PC-3 (cell line): ENCODE data around the gene FHIP1A. TPM values are rescaled to one million over a fixed set of nuclear protein-coding genes. Genes with fewer than 3 reads are reported as not detected.

Source experiments
- ATAC-seq: fragments of 200-7000 bp; cut with Tn5 transposase; 2 replicates; pipeline ENCODE4 v1.9.1; 2020; ENCODE audit warnings: mild to moderate bottlenecking, moderate library complexity
- BruUV-seq: library from RNA; stranded (reverse); fragments of 400-500 nt; replicated peaks from 2 replicates; lab custom pipeline; 2021; lab: Mats Ljungman, UMichigan
- CTCF ChIA-PET: fragments of 300-600 bp; sonication (Branson Sonifier 250); formaldehyde crosslinking; loops from one replicate; lab custom pipeline; 2022; ENCODE audit warnings: antibody characterized with exemption; lab: Charles Lee
- POLR2A ChIA-PET: fragments of 300-600 bp; sonication (Branson Sonifier 250); formaldehyde crosslinking; loops from one replicate; lab custom pipeline; 2022; ENCODE audit warnings: antibody characterized with exemption; ENCODE audit not compliant: unreplicated experiment; lab: Charles Lee
- DNase-seq: peaks from one replicate; pipeline ENCODE4 v3.0.0-alpha.2; 2015
- H2AFZ ChIP-seq: fragments of 300-600 bp; sonication (generic); 2 replicates; pipeline ENCODE4 v1.6.0; 2016; ENCODE audit warnings: antibody characterized with exemption, low read length
- H3F3A ChIP-seq: fragments of 300-600 bp; sonication (generic); one replicate; pipeline ENCODE4 v1.6.0; 2017; ENCODE audit warnings: antibody characterized with exemption, low read length, control low read depth, mild to moderate bottlenecking; ENCODE audit not compliant: unreplicated experiment
- H3K27ac ChIP-seq: fragments of 300-600 bp; sonication (generic); 2 replicates; pipeline ENCODE4 v1.5.1; 2016; ENCODE audit warnings: mild to moderate bottlenecking, low read length
- H3K27me3 ChIP-seq: fragments of 300-600 bp; sonication (generic); 2 replicates; pipeline ENCODE4 v1.6.1; 2016; ENCODE audit warnings: low read length, mixed read lengths
- H3K36me3 ChIP-seq: fragments of 300-600 bp; sonication (generic); 2 replicates; pipeline ENCODE4 v1.6.1; 2016; ENCODE audit warnings: low read depth, mixed run types, low read length, mixed read lengths
- H3K4me1 ChIP-seq: fragments of 300-600 bp; sonication (generic); 2 replicates; pipeline ENCODE4 v1.5.1; 2016; ENCODE audit warnings: low read length; ENCODE audit not compliant: insufficient read depth
- H3K4me2 ChIP-seq: fragments of 300-600 bp; sonication (generic); 2 replicates; pipeline ENCODE4 v1.6.0; 2016; ENCODE audit warnings: low read length
- H3K4me3 ChIP-seq: fragments of 300-600 bp; sonication (generic); 2 replicates; pipeline ENCODE4 v1.5.1; 2016; ENCODE audit warnings: mild to moderate bottlenecking, low read length, mixed read lengths
- H3K79me2 ChIP-seq: fragments of 300-600 bp; sonication (generic); 2 replicates; pipeline ENCODE4 v1.6.1; 2017; ENCODE audit warnings: low read length, mixed read lengths
- H3K9ac ChIP-seq: fragments of 300-600 bp; sonication (generic); 2 replicates; pipeline ENCODE4 v1.6.0; 2016; ENCODE audit warnings: mild to moderate bottlenecking, low read length
- H3K9me2 ChIP-seq: fragments of 300-600 bp; sonication (generic); replicated peaks from 2 replicates; pipeline ENCODE4 v1.6.1; 2016; ENCODE audit warnings: mixed run types, low read length, mixed read lengths
- H3K9me3 ChIP-seq: fragments of 300-600 bp; sonication (generic); 2 replicates; pipeline ENCODE4 v1.6.1; 2016; ENCODE audit warnings: low read length, mixed read lengths
- H4K20me1 ChIP-seq: fragments of 300-600 bp; sonication (generic); 2 replicates; pipeline ENCODE4 v1.6.1; 2016; ENCODE audit warnings: low read length, mixed read lengths
- CTCF ChIP-seq: fragments of 300-600 bp; sonication (generic); conservative IDR thresholded peaks from 2 replicates; pipeline ENCODE4 v1.5.1; 2017; ENCODE audit warnings: antibody characterized with exemption, low read depth, mild to moderate bottlenecking, low read length
- EZH2 ChIP-seq: fragments of 300-600 bp; sonication (generic); IDR thresholded peaks from one replicate; pipeline ENCODE4 v1.6.1; 2017; ENCODE audit warnings: antibody characterized with exemption, mild to moderate bottlenecking, low read length; ENCODE audit not compliant: unreplicated experiment
- EZH2phosphoT487 ChIP-seq: fragments of 300-600 bp; sonication (generic); IDR thresholded peaks from 2 replicates; pipeline ENCODE4 v1.6.1; 2018; ENCODE audit warnings: mild to moderate bottlenecking, antibody characterized with exemption, low read length, borderline replicate concordance
- intact Hi-C: fragments of 100-400 bp; cut with micrococcal nuclease; formaldehyde crosslinking; loops from 2 replicates; pipeline ENCODE4 v1.9.0; 2023
- total RNA-seq: library from RNA; depleted of rRNA; stranded (reverse); fragments of >200 nt; gene quantifications from 2 replicates; pipeline ENCODE4 v1.2.3, GENCODE V29; 2014

The FHIP1A gene
- total RNA-seq, 1 experiment from 2014 or later: 11.3 TPM

- Histone ChIP-seq H2AFZ (no peak overlapping the region), H4K20me1 (peaks cover 10% of the 10 kb centered on the region), H3K4me3 (peak overlapping the region; percentile 97; the same call in 1 of the 2 replicates), H3K9me2 (no peaks in the 10 kb centered on the region), H3K79me2 (peaks cover 27% of the 10 kb centered on the region), H3K27me3 (no peaks in the 10 kb centered on the region), H3K9me3 (no peaks in the 10 kb centered on the region), H3F3A (peaks cover 4% of the 10 kb centered on the region), H3K27ac (no peak overlapping the region), H3K4me1 (peaks cover 16% of the 10 kb centered on the region), H3K36me3 (no peaks in the 10 kb centered on the region), H3K4me2 (peak overlapping the region; percentile 100), H3K9ac (no peak overlapping the region)
- POLR2A ChIA-PET: interaction anchor here (0.6 kb wide), 1 partner anchor 290 kb away, joined by 5 read pairs; no protein-coding TSS in a partner anchor
- TF ChIP-seq EZH2phosphoT487: no peak
- no peak for TF ChIP-seq EZH2
- no peak for TF ChIP-seq CTCF
- DNase-seq: no peak
- intact Hi-C loops: loop anchor here (5.0 kb wide), 1 partner anchor 135 kb away; no protein-coding TSS in a partner anchor
- no TSS peak for BruUV-seq
- CTCF ChIA-PET: no interaction called here
- no peak for ATAC-seq
These were observed 2.0 kb upstream of the FHIP1A start for GRCh38 chr4:151407018-151407417.

GRCh38 chr4:151407466-151408379 is 1.3 kb upstream of the FHIP1A start:
- Histone ChIP-seq H3F3A (peaks cover 4% of the 10 kb centered on the region), H3K27me3 (no peaks in the 10 kb centered on the region), H3K4me2 (peak overlapping the region; percentile 100), H3K4me3 (peak overlapping the region; percentile 97), H4K20me1 (peaks cover 10% of the 10 kb centered on the region), H3K4me1 (peaks cover 16% of the 10 kb centered on the region), H3K79me2 (peaks cover 30% of the 10 kb centered on the region), H2AFZ (peak overlapping the region; percentile 74), H3K9me2 (no peaks in the 10 kb centered on the region), H3K36me3 (no peaks in the 10 kb centered on the region), H3K9me3 (no peaks in the 10 kb centered on the region), H3K9ac (peak overlapping the region; percentile 85), H3K27ac (peak overlapping the region; percentile 90)
- TF ChIP-seq EZH2 (no peak), EZH2phosphoT487 (no peak), CTCF (no peak)
- intact Hi-C loops: loop anchor here (2.0 to 5.0 kb wide), 3 partner anchors 45 to 135 kb away; partner anchors contain the start of gene SH3D19
- POLR2A ChIA-PET: interaction anchor here (0.6 kb wide), 3 partner anchors 174 to 291 kb away, joined by 3 to 7 read pairs (median 5); no protein-coding TSS in a partner anchor
- DNase-seq: peak; percentile 37
- no TSS peak for BruUV-seq
- CTCF ChIA-PET: no interaction called here
- ATAC-seq: peak; percentile 9
